Measurements from ENCODE around the gene ATG7. TPM values are rescaled to one million over a fixed set of nuclear protein-coding genes. Genes with fewer than 3 reads are reported as not detected.

ATG7 gene
- total RNA-seq, 1 experiment from 2014 or later = 56.1 TPM

DNA sequence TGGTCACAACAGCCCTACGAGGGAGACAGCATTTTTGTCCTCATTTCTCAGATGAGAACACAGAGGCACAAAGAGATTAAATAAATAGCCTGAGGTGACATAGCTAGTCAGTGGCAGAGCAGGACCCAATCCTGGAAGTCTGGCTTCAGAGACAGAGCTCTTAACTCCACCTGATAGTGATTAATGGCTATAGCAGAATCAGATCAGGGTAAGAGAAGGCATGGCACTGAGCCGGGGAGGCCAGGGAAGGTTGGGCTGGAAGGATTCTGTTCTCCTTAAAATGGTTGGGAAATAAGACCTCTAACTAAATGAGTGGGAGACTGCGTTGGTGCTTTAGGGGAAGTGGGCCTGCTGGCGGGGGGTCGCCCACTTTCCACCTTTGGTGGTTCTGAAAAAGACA, 267.0 kb downstream of the ATG7 start:
- BruUV-seq (replicated peaks) = no TSS peak
- intact Hi-C loops (cut with micrococcal nuclease; ENCODE audit: unreplicated experiment) = no loop called here
- Histone ChIP-seq H3K27ac (no peak overlapping the region), H4K20me1 (ENCODE audit: insufficient read depth) (peaks cover 12% of the 10 kb centered on the region; the same call in 1 of the 2 replicates), H3F3A (ENCODE audit: insufficient read depth, low read depth) (no peaks in the 10 kb centered on the region; the same call in 1 of the 2 replicates), H3K79me2 (ENCODE audit: low read depth) (no peaks in the 10 kb centered on the region), H3K36me3 (ENCODE audit: low read depth) (no peaks in the 10 kb centered on the region), H3K9me3 (ENCODE audit: insufficient read depth, low read depth) (no peaks in the 10 kb centered on the region), H3K27me3 (ENCODE audit: insufficient read depth, low read depth) (no peaks in the 10 kb centered on the region), H3K4me1 (replicated peaks; ENCODE audit: insufficient read depth) (no peaks in the 10 kb centered on the region), H3K4me2 (no peak overlapping the region), H2AFZ (no peak overlapping the region), H3K9me2 (ENCODE audit: insufficient read depth) (no peaks in the 10 kb centered on the region), H3K4me3 (no peak overlapping the region)
- POLR2A ChIA-PET (ENCODE audit: unreplicated experiment) = no interaction called here
- CTCF ChIA-PET = no interaction called here
- no peak for DNase-seq
- no peak for TF ChIP-seq EZH2 (IDR thresholded peaks at IDR 0.05; ENCODE audit: low read depth)
- TF ChIP-seq, protein P1, sequence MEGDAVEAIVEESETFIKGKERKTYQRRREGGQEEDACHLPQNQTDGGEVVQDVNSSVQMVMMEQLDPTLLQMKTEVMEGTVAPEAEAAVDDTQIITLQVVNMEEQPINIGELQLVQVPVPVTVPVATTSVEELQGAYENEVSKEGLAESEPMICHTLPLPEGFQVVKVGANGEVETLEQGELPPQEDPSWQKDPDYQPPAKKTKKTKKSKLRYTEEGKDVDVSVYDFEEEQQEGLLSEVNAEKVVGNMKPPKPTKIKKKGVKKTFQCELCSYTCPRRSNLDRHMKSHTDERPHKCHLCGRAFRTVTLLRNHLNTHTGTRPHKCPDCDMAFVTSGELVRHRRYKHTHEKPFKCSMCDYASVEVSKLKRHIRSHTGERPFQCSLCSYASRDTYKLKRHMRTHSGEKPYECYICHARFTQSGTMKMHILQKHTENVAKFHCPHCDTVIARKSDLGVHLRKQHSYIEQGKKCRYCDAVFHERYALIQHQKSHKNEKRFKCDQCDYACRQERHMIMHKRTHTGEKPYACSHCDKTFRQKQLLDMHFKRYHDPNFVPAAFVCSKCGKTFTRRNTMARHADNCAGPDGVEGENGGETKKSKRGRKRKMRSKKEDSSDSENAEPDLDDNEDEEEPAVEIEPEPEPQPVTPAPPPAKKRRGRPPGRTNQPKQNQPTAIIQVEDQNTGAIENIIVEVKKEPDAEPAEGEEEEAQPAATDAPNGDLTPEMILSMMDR (conservative IDR thresholded peaks at IDR 0.05) = no peak

- H2AFZ ChIP-seq = no peak overlapping the region
- H3K9me2 ChIP-seq (ENCODE audit: insufficient read depth) = no peaks in the 10 kb centered on the region
- intact Hi-C loops (cut with micrococcal nuclease; ENCODE audit: unreplicated experiment) = no loop called here
- no peaks in the 10 kb centered on the region; the same call in 1 of the 2 replicates for H3F3A ChIP-seq (ENCODE audit: insufficient read depth, low read depth)
- no TSS peak for BruUV-seq (replicated peaks)
- TF ChIP-seq, protein P1 (conservative IDR thresholded peaks at IDR 0.05) = no peak
- TF ChIP-seq EZH2 (IDR thresholded peaks at IDR 0.05; ENCODE audit: low read depth) = no peak
- DNase-seq = no peak
- peaks cover 12% of the 10 kb centered on the region; the same call in 1 of the 2 replicates for H4K20me1 ChIP-seq (ENCODE audit: insufficient read depth)
- H3K36me3 ChIP-seq (ENCODE audit: low read depth) = no peaks in the 10 kb centered on the region
- H3K27me3 ChIP-seq (ENCODE audit: insufficient read depth, low read depth) = no peaks in the 10 kb centered on the region
- no peak overlapping the region for H3K4me2 ChIP-seq
- ChIA-PET CTCF (no interaction called here), POLR2A (ENCODE audit: unreplicated experiment) (no interaction called here)
- no peak overlapping the region for H3K4me3 ChIP-seq
- H3K79me2 ChIP-seq (ENCODE audit: low read depth) = no peaks in the 10 kb centered on the region
- H3K9me3 ChIP-seq (ENCODE audit: insufficient read depth, low read depth) = no peaks in the 10 kb centered on the region
- no peaks in the 10 kb centered on the region for H3K4me1 ChIP-seq (replicated peaks; ENCODE audit: insufficient read depth)
- H3K27ac ChIP-seq = no peak overlapping the region
These were observed 267.5 kb downstream of the ATG7 start for GRCh38 chr3:11539677-11540076.

- TF ChIP-seq, protein P1 (conservative IDR thresholded peaks at IDR 0.05) = no peak
- no peak for TF ChIP-seq EZH2 (IDR thresholded peaks at IDR 0.05; ENCODE audit: low read depth)
- no TSS peak for BruUV-seq (replicated peaks)
- no peak for DNase-seq
- Histone ChIP-seq H3K4me1 (replicated peaks; ENCODE audit: insufficient read depth) (no peaks in the 10 kb centered on the region), H3K9me2 (ENCODE audit: insufficient read depth) (no peaks in the 10 kb centered on the region), H2AFZ (no peak overlapping the region), H3K4me2 (no peak overlapping the region), H4K20me1 (ENCODE audit: insufficient read depth) (peaks cover 12% of the 10 kb centered on the region; the same call in 1 of the 2 replicates), H3K36me3 (ENCODE audit: low read depth) (no peaks in the 10 kb centered on the region), H3K27ac (no peak overlapping the region), H3K4me3 (no peak overlapping the region), H3K27me3 (ENCODE audit: insufficient read depth, low read depth) (no peaks in the 10 kb centered on the region), H3F3A (ENCODE audit: insufficient read depth, low read depth) (peaks cover under 1% of the 10 kb centered on the region; the same call in 1 of the 2 replicates), H3K9me3 (ENCODE audit: insufficient read depth, low read depth) (no peaks in the 10 kb centered on the region), H3K79me2 (ENCODE audit: low read depth) (no peaks in the 10 kb centered on the region)
- CTCF ChIA-PET = no interaction called here
- intact Hi-C loops (cut with micrococcal nuclease; ENCODE audit: unreplicated experiment) = no loop called here
- POLR2A ChIA-PET (ENCODE audit: unreplicated experiment) = no interaction called here
These were observed 269.4 kb downstream of the ATG7 start for GRCh38 chr3:11541321-11542303.

All from PC-9 (cell line).